Chondrocyte (in vitro differentiated cells): ENCODE results near the gene SCGB1C1. TPM values are rescaled to one million over a fixed set of nuclear protein-coding genes. Genes with fewer than 3 reads are reported as not detected.
A peak's percentile ranks its signal among the peaks of the same experiment; 100 is the strongest.
"Not testable (repeated sequence)": the region's sequence is repeated elsewhere in the genome, so short reads cannot be mapped to it uniquely, and the experiment has no call there.

ENCODE experiments used
- DNase-seq: peaks from one replicate; pipeline ENCODE4 v3.0.0; 2021; ENCODE audit warnings: mixed read lengths, low spot score
- H3K27ac Mint-ChIP-seq: one replicate; pipeline ENCODE4 v1.8.0; 2021; ENCODE audit warnings: mild to moderate bottlenecking, moderate library complexity, mixed read lengths; ENCODE audit not compliant: unreplicated experiment
- H3K27me3 Mint-ChIP-seq: 2 replicates; pipeline ENCODE4 v1.8.0; 2021; ENCODE audit warnings: low read depth, mixed read lengths
- H3K36me3 Mint-ChIP-seq: 2 replicates; pipeline ENCODE4 v1.8.0; 2021; ENCODE audit warnings: low read depth, mixed read lengths
- H3K4me1 Mint-ChIP-seq: 2 replicates; pipeline ENCODE4 v1.8.0; 2021; ENCODE audit warnings: low read depth, mild to moderate bottlenecking, mixed read lengths
- H3K4me3 Mint-ChIP-seq: one replicate; pipeline ENCODE4 v1.8.0; 2021; ENCODE audit warnings: mild to moderate bottlenecking, moderate library complexity, mixed read lengths; ENCODE audit not compliant: unreplicated experiment
- H3K9me3 Mint-ChIP-seq: 2 replicates; pipeline ENCODE4 v1.8.0; 2021; ENCODE audit warnings: low read depth, mixed read lengths
- total RNA-seq: library from RNA; stranded (reverse); gene quantifications from 3 replicates; pipeline ENCODE4 v1.2.1, GENCODE V29; 2021
- TF ChIP-seq, protein P1 (sequence below): fragments of 200-600 bp; sonication (generic); IDR thresholded peaks from 2 replicates; pipeline ENCODE4 v1.5.0; 2021; ENCODE audit warnings: antibody characterized with exemption, mild to moderate bottlenecking, moderate library complexity

Gene SCGB1C1
- total RNA-seq, 1 donor from 2014 or later, result not detected

DNA sequence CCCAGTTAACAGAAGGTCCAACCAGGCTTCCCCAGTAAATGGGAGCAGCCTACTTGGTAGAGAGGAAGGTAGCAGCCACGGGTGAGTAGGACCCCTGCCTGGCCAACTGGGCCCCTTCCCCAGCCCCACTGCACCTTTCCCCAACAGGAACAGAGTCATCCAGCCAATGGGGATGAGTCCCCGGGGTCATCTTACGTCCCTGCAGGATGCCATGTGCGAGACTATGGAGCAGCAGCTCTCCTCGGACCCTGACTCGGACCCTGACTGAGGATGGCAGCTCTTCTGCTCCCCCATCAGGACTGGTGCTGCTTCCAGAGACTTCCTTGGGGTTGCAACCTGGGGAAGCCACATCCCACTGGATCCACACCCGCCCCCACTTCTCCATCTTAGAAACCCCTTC, 21.2 kb downstream of the SCGB1C1 start:
- Mint-ChIP-seq H3K4me1 (peaks cover 26% of the 10 kb centered on the region), H3K4me3 (no peak overlapping the region), H3K27ac (no peak overlapping the region), H3K36me3 (peaks cover 18% of the 10 kb centered on the region), H3K9me3 (no peaks in the 10 kb centered on the region), H3K27me3 (no peaks in the 10 kb centered on the region)
- TF ChIP-seq, protein P1, sequence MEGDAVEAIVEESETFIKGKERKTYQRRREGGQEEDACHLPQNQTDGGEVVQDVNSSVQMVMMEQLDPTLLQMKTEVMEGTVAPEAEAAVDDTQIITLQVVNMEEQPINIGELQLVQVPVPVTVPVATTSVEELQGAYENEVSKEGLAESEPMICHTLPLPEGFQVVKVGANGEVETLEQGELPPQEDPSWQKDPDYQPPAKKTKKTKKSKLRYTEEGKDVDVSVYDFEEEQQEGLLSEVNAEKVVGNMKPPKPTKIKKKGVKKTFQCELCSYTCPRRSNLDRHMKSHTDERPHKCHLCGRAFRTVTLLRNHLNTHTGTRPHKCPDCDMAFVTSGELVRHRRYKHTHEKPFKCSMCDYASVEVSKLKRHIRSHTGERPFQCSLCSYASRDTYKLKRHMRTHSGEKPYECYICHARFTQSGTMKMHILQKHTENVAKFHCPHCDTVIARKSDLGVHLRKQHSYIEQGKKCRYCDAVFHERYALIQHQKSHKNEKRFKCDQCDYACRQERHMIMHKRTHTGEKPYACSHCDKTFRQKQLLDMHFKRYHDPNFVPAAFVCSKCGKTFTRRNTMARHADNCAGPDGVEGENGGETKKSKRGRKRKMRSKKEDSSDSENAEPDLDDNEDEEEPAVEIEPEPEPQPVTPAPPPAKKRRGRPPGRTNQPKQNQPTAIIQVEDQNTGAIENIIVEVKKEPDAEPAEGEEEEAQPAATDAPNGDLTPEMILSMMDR, result no peak
- DNase-seq, result peak; percentile 68

DNA sequence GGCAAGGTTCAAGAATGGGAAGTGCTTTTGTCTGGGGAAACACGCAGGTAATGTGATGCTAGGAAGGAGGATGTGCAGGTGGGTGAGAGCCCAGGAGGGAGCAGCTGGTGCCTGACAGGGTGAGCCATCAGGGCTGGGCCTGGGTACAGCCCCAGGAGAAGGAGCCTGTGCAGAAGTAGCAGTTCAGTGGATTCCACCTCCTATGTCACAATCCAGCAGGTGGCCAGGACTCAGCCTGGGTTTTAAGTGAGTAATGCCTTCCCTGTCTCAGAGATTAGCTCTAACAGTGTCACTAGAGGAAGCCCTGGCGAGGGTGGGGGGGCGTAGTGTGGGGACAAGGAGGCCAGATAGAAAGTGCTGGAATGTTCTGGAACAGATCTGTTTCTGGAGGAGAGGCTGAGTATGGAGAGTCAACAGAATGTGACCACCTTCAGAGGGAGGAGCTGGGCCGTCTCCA, 22.7 kb downstream of the SCGB1C1 start:
- no peak for DNase-seq
- Mint-ChIP-seq H3K9me3 (no peaks in the 10 kb centered on the region), H3K27ac (peak overlapping the region; percentile 79), H3K36me3 (peaks cover 21% of the 10 kb centered on the region), H3K4me3 (no peak overlapping the region), H3K27me3 (no peaks in the 10 kb centered on the region), H3K4me1 (peaks cover 12% of the 10 kb centered on the region)
- TF ChIP-seq, protein P1, result no peak

DNA sequence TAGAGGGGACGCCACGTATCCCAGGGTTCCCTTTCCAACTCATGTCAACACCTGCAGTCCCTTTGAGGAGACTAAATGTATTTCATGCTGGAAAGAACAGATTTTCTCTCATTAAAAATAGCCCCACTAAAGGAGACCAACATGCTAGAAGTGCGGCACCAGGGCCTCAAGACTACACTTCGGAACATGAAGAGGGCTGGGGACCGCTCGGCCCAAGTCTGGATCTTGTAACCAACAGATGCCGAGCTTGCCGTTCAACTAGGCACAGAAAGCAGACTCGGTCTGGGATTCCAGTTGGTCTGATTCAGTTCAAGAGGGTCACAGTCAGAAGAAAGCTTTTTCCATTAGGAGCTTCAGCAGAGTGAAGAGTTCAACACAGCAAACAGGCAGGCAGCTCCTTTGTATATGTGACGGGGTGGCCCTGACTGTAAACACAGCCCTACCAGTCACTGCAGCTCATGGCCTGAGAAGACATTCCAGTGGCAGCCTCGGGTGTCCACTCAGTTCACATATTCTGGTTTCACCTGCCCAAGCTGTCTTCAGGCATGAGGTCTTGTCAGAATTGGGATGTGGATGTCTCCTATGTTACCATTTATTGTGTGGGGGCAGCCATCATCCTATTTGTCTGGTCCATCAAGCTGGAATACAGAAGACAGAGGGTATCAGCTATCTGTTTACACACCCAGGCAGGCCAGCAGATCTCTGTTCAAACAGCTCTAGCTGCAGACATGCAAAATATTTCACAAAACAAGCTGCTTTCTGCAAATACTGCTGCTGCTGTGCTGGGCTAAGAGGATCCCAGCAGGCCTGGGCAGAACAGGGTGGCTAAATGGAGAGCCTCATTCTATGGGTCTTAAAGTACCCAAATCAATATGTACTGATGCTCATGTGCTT, 23.4 kb downstream of the SCGB1C1 start:
- no peaks in the 10 kb centered on the region for H3K27me3 Mint-ChIP-seq

DNA sequence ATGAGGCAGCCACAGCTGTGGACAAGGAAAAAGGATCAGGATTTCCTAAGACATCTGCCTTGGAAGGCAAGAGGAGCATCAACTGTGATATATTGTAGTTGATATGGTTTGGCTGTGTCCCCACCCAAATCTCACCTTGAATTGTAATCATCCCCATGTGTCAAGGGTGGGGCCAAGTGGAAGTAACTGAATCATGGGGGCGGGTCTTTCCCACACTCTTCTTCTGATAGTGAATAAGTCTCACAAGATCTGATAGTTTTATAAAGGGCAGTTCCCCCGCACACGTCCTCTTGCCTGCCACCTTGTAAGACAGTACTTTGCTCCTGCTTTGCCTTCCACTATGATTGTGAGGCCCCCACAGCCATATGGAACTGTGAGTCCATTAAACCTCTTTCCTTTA, 24.8 kb downstream of the SCGB1C1 start:
- TF ChIP-seq, protein P1, result no peak
- Mint-ChIP-seq H3K4me3 (no peak overlapping the region), H3K9me3 (no peaks in the 10 kb centered on the region), H3K4me1 (peaks cover 3% of the 10 kb centered on the region), H3K27me3 (no peaks in the 10 kb centered on the region), H3K27ac (no peak overlapping the region), H3K36me3 (peaks cover 23% of the 10 kb centered on the region)
- DNase-seq, result no peak

More for the DNA sequence above, 23.4 kb downstream of the SCGB1C1 start:
- no peak for DNase-seq
- H3K36me3 Mint-ChIP-seq, result peaks cover 20% of the 10 kb centered on the region
- H3K27ac Mint-ChIP-seq, result peak overlapping the region; percentile 79
- H3K4me1 Mint-ChIP-seq, result peaks cover 6% of the 10 kb centered on the region
- TF ChIP-seq, protein P1, result no peak
- H3K4me3 Mint-ChIP-seq, result no peak overlapping the region
- no peaks in the 10 kb centered on the region for H3K9me3 Mint-ChIP-seq

DNA sequence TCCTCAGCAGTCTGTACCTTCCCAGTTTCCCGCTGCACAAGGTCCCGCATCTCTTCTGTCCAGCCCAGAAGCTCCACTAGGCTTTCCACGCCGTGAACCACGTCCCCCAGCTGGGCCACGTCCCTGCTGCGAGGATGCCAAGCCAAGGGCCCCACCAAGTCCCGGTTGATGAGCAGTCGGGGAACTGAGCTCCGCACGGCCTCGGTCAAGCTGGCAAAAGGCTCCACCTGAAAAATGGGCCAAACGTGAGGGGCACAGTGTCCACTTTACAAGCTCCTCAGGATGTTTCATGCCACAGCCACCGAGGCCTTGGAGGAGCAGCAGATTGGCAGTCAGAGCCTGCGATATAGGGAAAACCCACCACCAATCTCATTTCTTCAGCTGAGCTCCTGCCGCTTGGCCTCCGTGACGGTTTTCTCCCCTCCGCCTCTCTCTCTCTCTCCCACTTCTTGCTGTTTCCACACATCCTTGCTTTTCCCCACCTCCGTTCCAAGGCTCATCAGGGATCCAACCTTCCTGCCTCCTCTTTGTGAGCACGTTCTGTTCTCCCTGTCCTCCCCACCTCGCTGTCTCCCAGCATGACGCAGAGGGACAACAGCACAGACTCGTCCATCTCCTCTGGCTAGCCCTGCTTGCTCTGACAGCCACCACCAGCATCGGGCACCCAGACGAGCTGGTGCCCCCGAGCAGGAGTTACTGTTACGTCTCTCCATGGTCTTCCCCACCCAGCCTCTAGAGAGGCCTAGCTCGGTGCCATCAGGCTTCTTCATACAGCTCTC, 26.1 kb downstream of the SCGB1C1 start:
- no peak overlapping the region for H3K27ac Mint-ChIP-seq
- no peaks in the 10 kb centered on the region for H3K9me3 Mint-ChIP-seq
- no peak for DNase-seq
- H3K36me3 Mint-ChIP-seq, result peaks cover 23% of the 10 kb centered on the region
- H3K27me3 Mint-ChIP-seq, result no peaks in the 10 kb centered on the region
- H3K4me1 Mint-ChIP-seq, result no peaks in the 10 kb centered on the region
- TF ChIP-seq, protein P1, result no peak
- no peak overlapping the region for H3K4me3 Mint-ChIP-seq

DNA sequence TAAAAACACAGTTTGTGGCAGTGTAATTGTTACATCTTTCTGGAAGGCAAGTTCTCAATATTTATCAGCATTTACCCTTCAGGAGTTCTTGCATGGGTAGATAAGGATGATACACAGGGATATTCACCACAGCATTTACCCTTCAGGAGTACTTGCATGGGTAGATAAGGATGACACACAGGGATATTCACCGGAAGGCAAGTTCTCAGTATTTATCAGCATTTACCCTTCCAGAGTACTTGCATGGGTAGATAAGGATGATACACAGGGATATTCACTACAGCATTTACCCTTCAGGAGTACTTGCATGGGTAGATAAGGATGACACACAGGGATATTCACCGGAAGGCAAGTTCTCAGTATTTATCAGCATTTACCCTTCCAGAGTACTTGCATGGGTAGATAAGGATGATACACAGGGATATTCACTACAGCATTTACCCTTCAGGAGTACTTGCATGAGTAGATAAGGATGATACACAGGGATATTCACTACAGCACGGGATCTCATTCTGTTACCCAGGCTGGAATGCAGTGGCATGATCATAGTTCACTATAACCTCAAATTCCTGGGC, 27.9 kb downstream of the SCGB1C1 start:
- not testable (repeated sequence) for DNase-seq, H3K27ac Mint-ChIP-seq, H3K4me3 Mint-ChIP-seq, H3K9me3 Mint-ChIP-seq, H3K27me3 Mint-ChIP-seq, H3K4me1 Mint-ChIP-seq
- peaks cover 16% of the 10 kb centered on the region for H3K36me3 Mint-ChIP-seq
